Measurements from ENCODE around the gene BAIAP2L1.
A peak's percentile ranks its signal among the peaks of the same experiment; 100 is the strongest.

Gene BAIAP2L1

DNA sequence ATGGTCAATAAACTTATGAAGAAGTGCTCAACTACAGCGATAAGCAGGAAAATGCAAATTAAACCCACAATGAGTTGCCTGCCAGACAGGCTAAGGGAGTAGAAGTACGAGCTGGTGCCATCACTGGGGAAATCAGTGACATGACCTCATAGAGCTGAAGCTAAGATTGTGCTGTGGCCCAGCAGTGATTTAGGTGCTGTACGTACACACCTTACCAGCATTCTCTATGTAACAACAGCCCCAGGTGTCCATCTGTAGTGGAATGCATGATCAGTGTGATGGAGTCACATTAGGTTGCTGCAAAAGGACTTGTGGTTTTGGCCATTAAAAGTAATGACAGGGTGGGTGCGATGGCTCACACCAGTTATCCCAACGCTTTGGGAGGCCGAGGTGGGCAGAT is 143.2 kb downstream of the BAIAP2L1 start:
- no peak for DNase-seq

DNA sequence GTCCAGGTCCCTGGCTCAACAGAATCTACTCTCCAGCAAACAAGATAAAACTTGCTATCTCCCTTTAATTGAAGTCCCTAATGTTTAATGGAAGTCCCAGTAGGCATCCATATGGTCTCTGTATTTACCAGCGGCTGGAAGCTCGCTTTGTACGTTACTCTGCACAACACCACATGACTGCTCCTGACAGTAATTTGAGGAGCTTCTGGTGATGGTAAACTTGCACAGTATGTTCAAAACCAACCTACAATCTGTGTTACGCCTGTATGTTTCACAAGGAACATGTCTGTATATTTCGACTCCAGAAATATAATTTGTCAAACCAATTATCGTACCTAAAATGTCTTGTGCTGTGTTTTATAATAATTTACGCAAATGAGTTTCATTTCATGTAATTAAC is 144.5 kb downstream of the BAIAP2L1 start:
- DNase-seq: no peak

DNA sequence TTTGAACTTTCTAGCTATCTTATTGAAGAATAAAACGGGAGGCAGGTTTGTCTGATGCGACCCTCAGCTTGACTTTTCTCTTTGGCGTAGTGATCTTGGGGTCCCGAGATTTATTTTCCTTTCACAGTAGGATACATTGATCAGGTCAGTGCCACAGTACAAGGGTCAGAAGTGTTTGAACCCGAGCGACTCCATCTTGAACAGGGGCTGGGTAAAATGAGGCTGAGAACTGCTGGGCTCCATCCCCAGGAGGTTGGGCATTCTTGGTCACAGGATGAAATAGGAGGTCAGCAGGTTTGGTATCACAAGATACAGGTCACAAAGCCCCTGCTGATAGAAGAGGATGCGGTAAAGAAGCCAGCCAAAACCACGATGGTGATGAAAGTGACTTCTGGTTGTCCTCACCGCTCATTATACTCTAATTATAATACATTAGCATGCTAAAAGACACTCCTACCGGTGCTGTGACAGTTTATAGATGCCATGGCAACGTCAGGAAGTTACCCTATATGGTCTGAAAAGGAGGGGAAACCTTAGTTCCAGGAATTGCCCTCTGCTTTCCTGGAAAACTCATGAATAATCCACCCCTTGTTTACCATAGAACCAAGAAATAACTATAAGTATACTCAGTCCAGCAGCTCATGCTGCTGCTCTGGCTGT is 145.8 kb downstream of the BAIAP2L1 start:
- DNase-seq: no peak

DNA sequence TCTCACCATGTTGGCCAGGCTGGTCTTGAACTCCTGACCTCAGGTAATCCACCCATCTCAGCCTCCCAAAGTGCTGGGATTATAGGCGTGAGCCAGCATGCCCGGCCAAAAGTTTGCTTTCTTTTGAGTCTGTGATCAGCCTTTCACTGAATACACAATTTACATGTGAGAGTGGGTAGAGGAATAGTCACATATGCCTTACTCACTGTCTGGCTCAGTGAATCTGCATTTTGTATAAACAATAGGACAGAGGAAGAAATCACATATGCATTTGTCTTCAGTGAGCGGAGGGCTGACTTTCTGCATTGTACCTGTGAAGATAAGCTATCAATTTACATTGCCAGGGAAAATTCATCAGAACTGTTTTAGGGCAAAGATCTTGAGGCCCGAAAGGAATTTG is 146.4 kb downstream of the BAIAP2L1 start:
- DNase-seq: no peak

DNA sequence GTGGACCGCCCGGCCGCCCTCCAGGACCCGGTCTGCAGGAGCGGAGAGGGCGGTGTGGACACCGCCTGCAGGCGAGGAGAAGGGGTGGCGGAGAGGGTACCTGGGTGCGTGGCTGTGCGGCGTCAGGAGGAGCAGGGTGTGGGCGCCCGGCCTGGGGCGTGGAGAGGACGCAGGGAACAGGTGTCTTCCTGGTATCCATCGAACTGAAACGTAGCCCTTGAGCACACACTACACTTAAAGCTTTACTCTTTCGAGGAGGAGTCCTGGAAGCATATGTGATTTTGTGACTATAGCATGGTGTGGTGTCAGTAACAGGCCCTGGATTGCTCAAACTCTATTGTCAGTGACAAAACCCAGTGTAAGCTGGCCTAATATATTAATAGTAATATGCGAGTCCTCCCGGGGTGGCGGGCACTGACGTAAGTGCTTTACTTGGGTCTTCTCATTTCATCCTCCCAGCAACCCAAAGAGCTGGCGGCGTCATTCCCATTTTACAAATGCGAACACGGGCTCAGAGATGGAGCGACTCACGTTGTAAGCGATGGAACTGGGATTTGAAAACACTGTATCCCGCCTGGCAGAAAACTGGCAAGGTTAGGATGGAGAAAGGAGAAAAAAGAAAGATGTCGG is 148.3 kb downstream of the BAIAP2L1 start:
- no peak for DNase-seq

DNA sequence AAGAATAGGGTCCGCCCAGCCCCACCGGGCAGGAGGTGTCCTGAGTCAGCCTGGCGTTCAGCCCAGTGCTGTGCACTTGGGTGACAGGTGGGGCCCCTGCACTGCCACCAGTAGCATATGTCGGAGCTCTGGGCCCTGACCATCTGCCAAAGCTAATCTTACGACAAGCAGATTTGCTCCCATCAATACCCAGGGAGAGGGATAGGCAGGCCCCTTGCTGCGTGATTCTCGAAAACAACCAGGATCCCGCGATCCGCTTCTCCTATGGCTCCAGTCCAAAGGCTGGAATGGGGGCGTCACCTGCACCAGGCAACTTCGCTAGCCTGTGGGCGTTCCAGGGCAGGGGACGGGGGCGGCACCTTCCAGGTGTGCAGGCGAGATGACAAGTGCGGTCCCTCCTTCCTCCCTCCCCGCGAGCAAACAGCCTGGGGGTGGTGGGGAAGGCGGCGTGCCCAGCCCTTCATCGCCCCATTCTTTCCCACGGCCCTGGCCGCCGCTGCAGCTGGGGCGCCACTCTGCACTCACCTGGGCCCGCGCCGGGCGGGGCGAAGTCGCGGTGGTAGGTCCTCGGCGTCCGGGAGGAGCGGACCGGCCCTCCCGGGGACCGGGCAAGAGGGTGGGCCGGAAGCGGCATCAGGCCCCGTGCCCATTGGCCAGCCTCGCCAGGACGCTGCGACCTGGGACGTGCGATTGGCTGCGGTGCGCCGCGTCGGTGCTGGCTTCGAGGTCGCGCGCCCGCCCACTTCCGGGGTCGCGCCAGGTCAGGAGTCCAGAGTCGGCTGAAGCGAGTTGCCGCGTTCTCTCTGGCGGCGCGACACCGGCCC is 149.1 kb downstream of the BAIAP2L1 start, which contains the start of gene TECPR1:
Gene TECPR1, minus strand, starts transcription at position 632 of the 824 bp plus-strand sequence. CDS start 6,086 bp downstream, outside the sequence.
- peak; percentile 77 for DNase-seq

DNA sequence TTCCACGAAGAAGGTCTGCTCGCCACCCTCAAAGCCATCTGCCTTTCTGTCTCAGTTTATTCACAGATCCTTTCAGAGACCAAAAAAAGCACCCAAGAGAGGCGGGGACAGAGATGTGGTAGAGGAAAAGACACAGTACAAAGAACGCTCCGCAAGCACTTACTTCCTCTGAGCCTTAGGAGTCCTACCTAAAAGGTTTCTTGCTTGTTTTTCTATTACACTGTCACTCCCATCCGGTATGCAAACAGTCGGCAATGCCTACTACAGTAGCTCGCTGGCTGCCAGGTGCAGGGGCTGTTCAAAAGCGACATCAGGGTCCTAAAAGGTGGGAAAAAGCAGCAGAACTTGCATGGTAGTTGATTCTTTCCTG is 149.7 kb downstream of the BAIAP2L1 start:
- peak; percentile 24 for DNase-seq

DNA sequence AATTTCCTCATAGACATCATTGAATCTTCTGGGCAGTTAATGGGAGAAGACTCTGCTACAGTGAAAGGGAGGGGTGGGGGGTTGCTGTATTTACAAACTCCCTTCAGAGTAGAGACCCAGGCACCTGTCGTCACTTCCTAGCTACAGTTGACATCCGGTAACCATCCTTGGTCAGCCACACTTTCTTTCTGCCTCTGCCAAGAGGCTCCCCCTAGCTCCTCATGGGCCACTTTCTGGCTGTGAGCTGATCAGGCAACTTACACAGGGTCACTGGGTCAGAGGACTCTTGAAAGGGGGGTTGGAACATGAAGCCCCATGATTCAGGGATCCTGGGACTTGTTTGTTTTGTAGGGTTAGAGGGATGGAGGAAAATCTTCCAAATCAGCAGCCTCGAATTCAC is 150.1 kb downstream of the BAIAP2L1 start:
- DNase-seq: peak; percentile 12

DNA sequence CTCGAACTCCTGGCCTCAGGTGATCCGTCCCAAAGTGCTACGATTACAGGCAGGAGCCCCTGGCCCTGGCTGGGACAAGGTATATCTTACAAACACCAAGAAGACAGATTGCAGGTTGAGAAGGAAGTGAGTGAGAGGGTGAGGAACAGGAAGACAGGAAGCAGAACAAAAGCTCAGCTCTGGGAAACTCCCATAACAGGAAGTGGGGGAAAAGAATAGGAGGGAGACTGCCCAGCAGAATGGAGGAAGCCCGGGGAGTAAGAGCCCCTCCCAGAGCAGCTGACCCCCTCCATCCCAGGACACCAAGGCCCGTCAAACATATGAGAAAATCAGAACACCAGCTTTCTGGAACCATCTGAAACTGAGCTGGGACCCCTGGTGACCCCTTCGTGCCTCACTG is 151.8 kb downstream of the BAIAP2L1 start:
- DNase-seq: no peak

DNA sequence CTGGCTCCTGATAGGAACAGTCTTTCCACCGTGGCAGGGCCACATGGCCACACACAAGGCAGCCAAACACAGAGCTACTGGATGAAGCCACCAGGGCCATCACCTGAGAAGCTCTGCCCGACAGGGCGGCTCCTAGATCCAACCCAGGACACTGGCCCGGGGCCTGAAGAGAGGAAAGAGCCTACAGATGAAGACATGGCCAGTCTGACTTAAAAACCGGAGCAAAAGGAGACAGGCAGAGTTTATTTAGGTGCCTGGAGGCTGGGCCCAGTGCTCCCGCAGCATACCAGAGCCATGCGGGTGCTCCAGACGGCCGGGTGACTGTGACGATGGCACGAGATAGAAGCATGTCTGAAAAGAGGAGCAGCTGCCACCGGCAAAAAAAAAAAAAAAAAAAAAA is 152.7 kb downstream of the BAIAP2L1 start:
- DNase-seq: no peak

DNA sequence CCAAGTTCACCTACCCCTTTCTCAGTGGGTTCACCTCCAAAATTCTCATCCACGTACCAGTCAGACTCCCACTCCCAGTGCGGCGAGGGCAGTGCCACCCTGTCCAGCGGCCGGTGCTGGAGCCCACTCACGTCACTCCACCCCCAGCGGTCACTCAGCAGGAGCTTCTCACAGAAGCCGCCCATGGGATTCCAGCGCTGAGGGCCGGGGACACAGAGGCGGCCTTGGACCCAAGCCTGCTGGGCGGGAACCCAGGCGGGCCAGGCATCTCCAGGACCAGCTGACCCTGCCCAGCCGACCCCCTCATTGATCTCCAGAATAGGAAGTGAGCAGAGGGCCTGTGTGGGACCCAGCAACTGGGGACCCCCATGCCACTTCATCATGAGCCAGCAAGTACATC is 156.0 kb downstream of the BAIAP2L1 start:
- no peak for DNase-seq

DNA sequence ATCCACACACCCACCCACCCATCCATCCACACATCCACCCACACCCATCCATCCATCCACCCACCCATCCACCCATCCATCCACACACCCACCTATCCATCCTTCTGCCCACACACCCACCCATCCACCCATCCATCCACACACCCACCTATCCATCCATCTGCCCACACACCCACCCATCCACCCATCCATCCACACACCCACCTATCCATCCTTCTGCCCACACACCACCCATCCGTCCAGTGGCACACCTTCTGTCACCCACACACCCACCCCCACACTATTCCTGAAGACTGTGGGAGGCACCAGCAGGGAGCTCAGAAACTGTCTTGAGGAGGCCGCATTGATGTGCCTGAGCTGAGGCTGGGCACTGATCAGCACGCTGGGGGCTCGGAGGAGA is 158.0 kb downstream of the BAIAP2L1 start:
- DNase-seq: no peak

DNA sequence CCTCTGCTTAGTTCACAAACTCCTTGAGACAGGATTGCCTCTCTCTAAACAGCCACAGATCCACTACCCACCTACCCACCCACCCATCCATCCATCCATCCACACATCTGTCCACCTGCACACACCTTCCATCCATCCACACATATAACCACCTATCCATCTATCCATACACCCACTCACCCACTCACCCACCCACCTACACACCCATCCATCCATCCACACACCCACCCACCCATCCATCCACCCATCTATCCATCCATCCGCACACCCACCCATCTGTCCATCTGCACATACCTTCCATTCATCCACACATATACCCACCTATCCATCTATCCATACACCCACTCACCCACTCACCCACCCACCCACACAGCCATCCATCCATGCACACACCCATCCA is 158.5 kb downstream of the BAIAP2L1 start:
- DNase-seq: no peak

DNA sequence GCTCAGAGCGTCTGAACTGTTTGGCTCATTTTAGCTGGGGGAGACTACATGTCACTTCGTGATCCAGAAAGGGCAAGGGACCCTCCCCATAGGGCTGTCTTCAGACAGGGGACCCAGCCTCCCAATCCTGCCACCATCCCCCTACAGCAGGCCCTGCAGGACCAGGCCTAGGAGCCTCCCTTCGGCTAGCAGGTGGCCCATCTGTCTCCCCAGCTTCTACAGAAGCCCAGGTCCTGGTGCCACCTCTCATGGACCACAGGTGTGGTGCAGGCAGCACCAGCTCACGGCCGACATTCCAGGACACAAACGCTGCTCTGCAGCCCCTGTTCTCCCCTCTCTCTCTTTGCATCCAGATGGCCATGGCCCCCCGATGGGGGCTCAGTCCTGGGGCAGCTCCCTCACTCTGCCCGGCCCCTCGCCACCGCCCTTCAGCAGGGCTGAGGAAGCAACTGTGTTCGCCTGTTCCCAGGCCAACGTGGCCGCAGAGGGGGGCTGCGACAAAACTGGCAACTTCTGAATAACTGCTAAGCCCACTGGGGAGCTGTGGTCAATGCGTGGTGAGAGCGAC is 159.1 kb downstream of the BAIAP2L1 start:
- DNase-seq: no peak
